ENCODE results near the gene PRDX5. TPM values are rescaled to one million over a fixed set of nuclear protein-coding genes. Genes with fewer than 3 reads are reported as not detected.

PRDX5 gene
- total and polyA plus RNA-seq, 5 donors: 258 to 683 (median 324) TPM

DNA sequence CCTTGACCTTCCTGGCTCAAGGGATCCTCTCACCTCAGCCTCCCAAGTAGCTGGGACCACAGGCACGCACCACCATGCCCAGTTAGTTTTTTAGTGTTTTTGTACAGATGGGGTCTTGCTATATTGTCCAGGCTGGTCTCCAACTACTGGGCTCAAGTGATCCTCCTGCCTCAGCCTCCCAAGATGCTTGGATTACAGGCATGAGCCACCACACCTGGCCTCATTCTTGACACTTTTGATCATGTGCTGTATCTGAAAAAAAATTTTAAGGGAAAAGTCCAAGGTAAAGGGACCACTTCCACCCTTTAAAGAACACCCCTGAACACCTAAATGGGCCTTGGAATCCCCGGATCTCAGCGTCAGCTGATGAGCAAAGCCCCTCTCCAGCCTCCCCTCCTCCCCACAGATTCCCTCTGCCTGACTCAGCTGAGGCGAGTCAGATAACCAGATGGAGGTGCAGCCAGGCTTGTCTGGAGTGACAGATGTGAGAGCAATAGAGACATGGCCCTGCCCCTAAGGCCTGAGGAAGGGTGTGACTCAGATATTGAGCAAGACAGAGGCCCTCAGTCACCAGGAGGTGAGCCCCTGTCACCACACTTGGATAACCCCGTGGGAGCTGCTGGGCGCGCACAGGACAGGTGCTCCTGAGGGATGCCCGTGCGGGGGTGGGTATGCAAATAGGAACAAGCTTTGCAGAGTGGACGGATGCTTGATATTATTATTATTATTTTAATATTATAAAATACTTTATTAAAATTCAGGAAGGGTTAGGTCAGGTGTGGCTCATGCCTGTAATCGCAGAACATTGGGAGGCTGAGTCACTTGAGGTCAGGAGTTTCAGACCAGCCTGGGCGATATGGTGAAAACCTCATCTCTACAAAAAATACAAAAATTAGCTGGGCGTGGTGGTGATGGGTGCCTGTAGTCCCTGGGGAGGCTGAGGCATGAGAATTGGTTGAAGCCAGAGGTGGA lies 17.1 kb downstream of the PRDX5 start:
- DNase-seq: peak in 2 of 3 donors; percentile 51 to 52
- no peak overlapping the region for H3K27ac ChIP-seq (ENCODE audit: low read length)
- intact Hi-C loops (cut with DNase I): no loop called here
- 51% methylated on average over 13 of the region's 13 CpGs for WGBS
- H3K27me3 ChIP-seq (ENCODE audit: control insufficient read depth, insufficient read depth): no peaks in the 10 kb centered on the region
- H3K9me3 ChIP-seq (ENCODE audit: control insufficient read depth, low read length): no peaks in the 10 kb centered on the region
- ATAC-seq: peak; percentile 55 to 85
- H3K4me3 ChIP-seq (ENCODE audit: low read length): no peak overlapping the region
- H3K4me1 ChIP-seq (ENCODE audit: control insufficient read depth, insufficient read depth, low read length): peaks cover 7% of the 10 kb centered on the region

DNA sequence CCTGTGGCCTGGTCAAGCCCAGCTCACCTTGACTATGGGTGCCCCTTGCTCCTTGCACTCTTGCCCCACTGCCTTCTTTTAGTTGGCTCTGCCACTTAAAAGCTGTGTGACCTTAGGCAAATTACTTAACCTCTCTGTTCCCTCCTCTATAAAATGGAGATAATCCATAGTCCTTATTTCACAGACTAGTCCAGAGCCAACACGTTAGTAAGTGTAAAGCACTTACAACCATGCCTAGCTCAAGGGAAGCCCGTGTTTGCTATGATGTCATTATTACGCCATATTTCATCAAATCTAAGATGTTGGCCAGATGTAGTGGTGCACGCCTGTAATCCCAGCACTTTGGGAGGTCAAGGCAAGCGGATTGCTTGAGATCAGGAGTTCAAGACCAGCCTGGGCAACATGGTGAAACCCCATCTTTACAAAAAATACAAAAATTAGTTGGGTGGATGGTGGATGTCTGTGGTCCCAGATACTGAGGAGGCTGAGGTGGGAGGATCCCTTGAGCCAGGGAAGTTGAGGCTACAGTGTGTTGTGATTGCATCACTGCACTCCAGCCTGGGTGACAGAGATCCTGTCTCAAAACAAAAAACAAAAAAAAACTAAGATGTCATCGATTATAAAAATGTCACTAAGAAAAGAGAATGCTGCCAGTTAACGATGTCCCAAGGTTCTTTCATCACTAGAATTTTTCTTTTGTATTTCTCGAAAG lies 19.8 kb downstream of the PRDX5 start:
- intact Hi-C loops (cut with DNase I): no loop called here
- H3K9me3 ChIP-seq (ENCODE audit: control insufficient read depth, low read length): no peaks in the 10 kb centered on the region
- DNase-seq (peak in 1 of 3 donors; percentile 6), ATAC-seq (no peak)
- H3K4me3 ChIP-seq (ENCODE audit: low read length): no peak overlapping the region
- H3K27ac ChIP-seq (ENCODE audit: low read length): no peak overlapping the region
- no peaks in the 10 kb centered on the region for H3K27me3 ChIP-seq (ENCODE audit: control insufficient read depth, insufficient read depth)
- H3K4me1 ChIP-seq (ENCODE audit: control insufficient read depth, insufficient read depth, low read length): no peaks in the 10 kb centered on the region
- 69% methylated on average over 8 of the region's 8 CpGs for WGBS

DNA sequence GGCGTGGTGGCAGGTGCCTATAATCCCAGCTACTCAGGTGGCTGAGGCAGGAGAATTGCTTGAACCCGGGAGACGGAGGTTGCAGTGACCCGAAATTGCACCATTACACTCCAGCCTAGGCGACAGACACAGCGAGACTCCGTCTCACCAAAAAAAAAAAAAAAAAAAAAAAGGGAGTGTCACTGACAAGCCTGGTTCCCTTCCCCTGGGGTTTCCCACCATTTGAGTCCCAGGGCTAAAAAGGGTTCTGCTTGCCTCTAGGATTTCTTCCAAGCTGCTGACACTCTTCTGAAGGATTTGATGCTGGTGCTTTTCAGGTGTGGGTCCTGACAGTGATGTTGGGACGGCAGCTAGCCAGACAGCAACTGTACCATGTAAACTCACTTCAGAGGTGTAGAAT lies 20.8 kb downstream of the PRDX5 start:
- ATAC-seq: no peak
- Histone ChIP-seq H3K9me3 (ENCODE audit: control insufficient read depth, low read length) (no peaks in the 10 kb centered on the region), H3K27me3 (ENCODE audit: control insufficient read depth, insufficient read depth) (no peaks in the 10 kb centered on the region), H3K4me1 (ENCODE audit: control insufficient read depth, insufficient read depth, low read length) (no peaks in the 10 kb centered on the region), H3K4me3 (ENCODE audit: low read length) (no peak overlapping the region), H3K27ac (ENCODE audit: low read length) (no peak overlapping the region)
- DNase-seq: no peak
- intact Hi-C loops (cut with DNase I): no loop called here
- 81% methylated on average over 8 of the region's 8 CpGs for WGBS

DNA sequence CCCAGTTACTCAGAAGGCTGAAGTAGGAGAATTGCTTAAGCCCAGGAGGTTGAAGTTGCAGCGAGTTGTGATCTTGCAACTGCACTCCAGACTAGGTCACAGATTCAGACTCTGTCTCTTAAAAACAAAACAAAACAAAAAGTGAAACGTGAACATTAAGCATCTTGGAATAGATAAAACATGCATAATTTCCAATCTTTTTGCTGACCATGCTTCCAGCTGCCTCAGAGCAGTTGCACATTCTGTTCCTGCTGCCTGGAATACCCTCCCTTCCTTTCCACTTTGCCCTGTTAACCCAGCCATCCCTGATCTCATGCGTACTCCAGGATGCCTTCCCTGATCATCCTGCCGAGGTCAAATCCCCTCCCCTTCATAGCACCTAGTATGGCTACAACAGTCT lies 21.4 kb downstream of the PRDX5 start:
- DNase-seq: no peak
- ATAC-seq: no peak
- Histone ChIP-seq H3K9me3 (ENCODE audit: control insufficient read depth, low read length) (no peaks in the 10 kb centered on the region), H3K27me3 (ENCODE audit: control insufficient read depth, insufficient read depth) (no peaks in the 10 kb centered on the region), H3K4me1 (ENCODE audit: control insufficient read depth, insufficient read depth, low read length) (no peaks in the 10 kb centered on the region), H3K4me3 (ENCODE audit: low read length) (no peak overlapping the region), H3K27ac (ENCODE audit: low read length) (no peak overlapping the region)
- 65% methylated on average over 4 of the region's 4 CpGs for WGBS
- intact Hi-C loops (cut with DNase I): no loop called here

DNA sequence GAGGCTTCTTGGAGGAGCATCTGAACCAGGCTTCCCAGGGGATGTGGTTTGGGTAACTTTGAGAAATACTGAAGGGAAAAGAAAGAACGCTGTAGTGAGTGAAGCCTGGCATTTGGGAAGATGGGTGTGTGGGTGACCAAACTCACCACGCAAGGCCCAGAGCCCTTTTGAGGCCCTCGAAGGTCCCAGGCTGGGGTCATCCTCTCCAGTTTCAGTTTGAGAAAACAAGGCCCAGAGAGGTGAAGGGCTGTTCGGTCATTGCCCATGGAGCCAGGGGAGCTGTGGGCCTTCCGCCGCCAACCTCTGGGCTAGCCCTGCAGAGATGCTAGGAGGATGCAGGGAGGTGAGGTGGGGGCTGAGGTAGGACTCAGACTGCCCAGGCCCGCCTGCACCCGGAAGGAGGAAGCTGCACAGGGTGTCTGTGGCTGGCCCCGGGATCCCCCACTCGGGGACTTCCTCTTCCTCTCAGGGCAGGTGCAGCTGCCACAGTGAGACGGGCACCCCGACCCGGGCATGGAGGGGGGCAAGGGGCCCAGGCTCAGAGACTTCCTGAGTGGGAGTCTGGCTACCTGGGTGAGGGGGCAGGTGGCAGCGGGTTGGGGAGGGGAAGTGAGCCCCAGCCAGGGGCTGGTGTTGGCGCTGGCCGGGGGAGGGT lies 22.0 kb downstream of the PRDX5 start, which contains the start of gene CCDC88B:
Gene CCDC88B (plus strand): TSS at position 451 of the 655 bp plus-strand sequence. CDS start 63 bp downstream, at position 514.
- ATAC-seq (no peak), DNase-seq (peak in 2 of 3 donors; percentile 82)
- no peaks in the 10 kb centered on the region for H3K27me3 ChIP-seq (ENCODE audit: control insufficient read depth, insufficient read depth)
- WGBS: 74% methylated on average over 16 of the region's 16 CpGs
- H3K4me3 ChIP-seq (ENCODE audit: low read length): no peak within 1 kb of the TSS
- H3K9me3 ChIP-seq (ENCODE audit: control insufficient read depth, low read length): no peaks in the 10 kb centered on the region
- H3K27ac ChIP-seq (ENCODE audit: low read length): no peak within 1 kb of the TSS
- intact Hi-C loops (cut with DNase I): no loop called here
- no peaks in the 10 kb centered on the region for H3K4me1 ChIP-seq (ENCODE audit: control insufficient read depth, insufficient read depth, low read length)

DNA sequence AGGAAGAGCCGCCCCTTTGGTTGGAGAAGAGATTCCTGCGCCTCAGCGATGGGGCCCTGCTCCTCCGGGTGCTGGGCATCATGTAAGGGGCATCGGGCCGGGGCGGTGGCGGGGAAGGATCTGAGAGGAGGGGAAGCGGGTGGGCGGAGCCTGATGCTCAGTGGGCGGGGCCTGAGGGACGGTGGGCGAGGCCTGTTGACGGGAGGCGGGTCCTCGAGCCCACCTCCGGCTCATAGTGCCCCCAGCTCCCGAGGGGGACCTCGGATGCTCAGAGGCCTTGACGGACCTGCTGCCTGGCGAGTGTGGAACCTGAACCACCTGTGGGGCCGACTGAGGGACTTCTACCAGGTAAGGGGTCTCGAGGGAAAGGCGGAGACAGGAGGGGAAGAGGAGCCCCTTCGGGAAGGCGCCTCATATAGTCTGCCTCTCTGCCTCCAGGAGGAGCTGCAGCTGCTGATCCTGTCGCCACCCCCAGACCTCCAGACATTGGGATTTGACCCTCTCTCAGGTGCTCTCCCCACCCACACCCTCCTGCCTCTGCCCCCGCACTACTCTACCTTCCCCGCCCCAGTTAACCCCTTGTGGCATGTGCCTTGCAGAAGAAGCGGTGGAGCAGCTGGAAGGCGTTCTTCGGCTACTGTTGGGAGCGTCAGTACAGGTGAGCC lies 22.9 kb downstream of the PRDX5 start:
- no peak for ATAC-seq
- intact Hi-C loops (cut with DNase I): no loop called here
- Histone ChIP-seq H3K4me3 (ENCODE audit: low read length) (no peak overlapping the region), H3K27ac (ENCODE audit: low read length) (no peak overlapping the region), H3K27me3 (ENCODE audit: control insufficient read depth, insufficient read depth) (no peaks in the 10 kb centered on the region), H3K9me3 (ENCODE audit: control insufficient read depth, low read length) (no peaks in the 10 kb centered on the region), H3K4me1 (ENCODE audit: control insufficient read depth, insufficient read depth, low read length) (no peaks in the 10 kb centered on the region)
- peak in 2 of 3 donors; percentile 82 to 87 for DNase-seq
- 27% methylated on average over 33 of the region's 33 CpGs for WGBS

DNA sequence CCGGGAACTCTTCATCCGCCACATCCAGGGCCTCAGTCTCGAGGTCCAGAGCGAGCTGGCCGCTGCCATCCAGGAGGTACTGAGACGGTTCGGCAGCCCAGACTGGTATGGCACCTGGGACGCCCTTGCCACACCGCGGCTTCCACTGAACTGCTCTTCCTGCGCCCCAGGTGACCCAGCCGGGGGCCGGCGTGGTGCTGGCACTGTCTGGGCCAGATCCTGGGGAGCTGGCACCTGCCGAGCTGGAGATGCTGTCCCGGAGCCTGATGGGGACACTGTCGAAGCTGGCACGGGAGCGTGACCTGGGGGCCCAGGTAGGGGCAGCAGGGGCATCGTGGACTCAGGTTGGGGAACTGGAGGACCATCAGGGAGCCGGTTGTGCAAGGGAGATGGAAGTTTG lies 23.5 kb downstream of the PRDX5 start:
- no peaks in the 10 kb centered on the region for H3K9me3 ChIP-seq (ENCODE audit: control insufficient read depth, low read length)
- no peak overlapping the region for H3K4me3 ChIP-seq (ENCODE audit: low read length)
- no peaks in the 10 kb centered on the region for H3K27me3 ChIP-seq (ENCODE audit: control insufficient read depth, insufficient read depth)
- no peaks in the 10 kb centered on the region for H3K4me1 ChIP-seq (ENCODE audit: control insufficient read depth, insufficient read depth, low read length)
- no peak overlapping the region for H3K27ac ChIP-seq (ENCODE audit: low read length)
- DNase-seq (peak in 2 of 3 donors; percentile 66 to 71), ATAC-seq (no peak)
- intact Hi-C loops (cut with DNase I): no loop called here
- WGBS: 80% methylated on average over 21 of the region's 21 CpGs

DNA sequence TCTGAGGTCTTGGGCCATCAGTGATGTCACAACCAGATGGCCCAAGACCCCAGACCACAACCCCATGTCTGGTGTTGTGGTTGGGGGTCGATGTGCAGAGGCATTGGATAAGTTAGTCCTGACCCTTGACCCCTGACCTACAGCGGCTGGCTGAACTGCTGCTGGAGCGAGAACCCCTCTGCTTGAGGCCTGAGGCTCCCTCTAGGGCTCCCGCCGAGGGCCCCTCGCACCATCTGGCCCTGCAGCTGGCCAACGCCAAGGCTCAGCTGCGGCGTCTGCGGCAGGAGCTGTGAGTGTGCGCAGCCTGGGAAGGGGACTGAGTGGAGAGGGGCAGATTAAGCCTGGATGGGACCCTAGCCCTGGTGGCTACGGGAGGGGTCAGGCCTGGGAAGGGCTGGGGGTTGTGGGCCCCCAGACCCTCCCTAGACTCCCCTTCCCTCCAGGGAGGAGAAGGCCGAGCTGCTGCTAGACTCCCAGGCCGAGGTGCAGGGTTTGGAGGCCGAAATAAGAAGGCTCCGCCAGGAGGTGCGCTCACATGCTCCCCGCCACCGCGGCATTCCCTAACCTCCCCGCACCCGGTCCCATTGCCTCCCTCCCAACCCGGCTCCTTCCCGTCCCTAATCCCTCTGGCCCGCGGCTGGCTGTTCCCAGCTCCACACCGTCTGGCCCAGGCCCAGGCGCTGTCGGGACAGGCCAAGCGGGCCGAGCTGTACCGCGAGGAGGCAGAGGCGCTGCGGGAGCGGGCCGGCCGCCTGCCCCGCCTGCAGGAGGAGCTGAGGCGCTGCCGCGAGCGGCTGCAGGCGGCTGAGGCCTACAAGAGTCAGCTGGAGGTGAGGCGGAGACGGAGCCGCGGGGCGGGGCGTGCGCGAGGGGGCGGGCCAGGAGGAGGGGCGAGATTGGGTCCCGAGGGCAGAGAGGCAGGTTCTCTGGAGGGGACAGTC lies 24.2 kb downstream of the PRDX5 start:
- Histone ChIP-seq H3K4me3 (ENCODE audit: low read length) (peak overlapping the region; percentile 12), H3K4me1 (ENCODE audit: control insufficient read depth, insufficient read depth, low read length) (no peaks in the 10 kb centered on the region), H3K9me3 (ENCODE audit: control insufficient read depth, low read length) (no peaks in the 10 kb centered on the region), H3K27me3 (ENCODE audit: control insufficient read depth, insufficient read depth) (no peaks in the 10 kb centered on the region), H3K27ac (ENCODE audit: low read length) (peak overlapping the region; percentile 33)
- WGBS: 18% methylated on average over 55 of the region's 55 CpGs
- intact Hi-C loops (cut with DNase I): no loop called here
- ATAC-seq: peak; percentile 91 to 92
- peak; percentile 90 to 97 (median 95) for DNase-seq

DNA sequence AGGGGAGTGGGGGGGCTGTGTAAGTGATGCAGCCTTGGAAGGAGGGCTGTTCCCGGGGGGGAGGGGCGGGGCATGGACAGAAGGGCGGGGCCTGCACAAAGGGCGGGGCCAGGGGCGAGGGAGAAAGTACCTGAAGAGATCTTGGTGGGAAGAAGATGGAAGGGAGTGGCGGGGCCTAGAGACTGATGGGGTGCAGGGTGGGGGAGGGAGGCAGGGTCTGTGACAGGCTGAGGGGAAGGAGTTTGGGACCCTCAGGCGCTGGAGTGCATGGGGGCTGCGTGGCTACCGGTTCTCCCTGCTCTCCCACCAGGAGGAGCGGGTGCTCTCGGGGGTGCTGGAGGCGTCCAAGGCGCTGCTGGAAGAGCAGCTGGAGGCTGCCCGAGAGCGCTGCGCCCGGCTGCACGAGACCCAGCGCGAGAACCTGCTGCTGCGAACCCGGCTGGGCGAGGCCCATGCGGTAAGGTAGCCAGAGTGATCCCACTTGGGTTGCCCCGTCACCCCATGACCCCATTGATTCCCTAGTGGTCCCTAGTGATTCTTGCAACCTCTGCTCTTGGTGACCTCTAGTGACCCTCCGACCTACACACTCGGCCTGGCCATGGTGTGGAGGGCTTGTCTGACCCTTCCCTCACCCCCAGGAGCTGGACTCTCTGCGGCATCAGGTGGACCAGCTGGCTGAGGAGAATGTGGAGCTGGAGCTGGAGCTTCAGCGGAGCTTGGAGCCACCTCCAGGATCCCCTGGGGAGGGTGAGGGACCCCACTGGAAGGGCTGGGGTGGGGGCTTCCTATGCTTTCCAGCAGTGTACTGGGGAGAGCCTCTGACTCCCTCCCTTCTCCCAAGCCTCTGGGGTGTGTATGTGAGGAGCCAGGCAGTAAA lies 25.2 kb downstream of the PRDX5 start:
- no peaks in the 10 kb centered on the region for H3K4me1 ChIP-seq (ENCODE audit: control insufficient read depth, insufficient read depth, low read length)
- H3K9me3 ChIP-seq (ENCODE audit: control insufficient read depth, low read length): no peaks in the 10 kb centered on the region
- no peak overlapping the region for H3K27ac ChIP-seq (ENCODE audit: low read length)
- peak overlapping the region; percentile 12 for H3K4me3 ChIP-seq (ENCODE audit: low read length)
- H3K27me3 ChIP-seq (ENCODE audit: control insufficient read depth, insufficient read depth): no peaks in the 10 kb centered on the region
- WGBS: 63% methylated on average over 29 of the region's 29 CpGs
- DNase-seq: peak in 2 of 3 donors; percentile 38 to 61
- intact Hi-C loops (cut with DNase I): no loop called here
- ATAC-seq: peak in 1 of 2 donors; percentile 23
